ENCODE measurements around the gene TOP3A. TPM values are rescaled to one million over a fixed set of nuclear protein-coding genes. Genes with fewer than 3 reads are reported as not detected.

The TOP3A gene
- polyA plus RNA-seq, 1 donor (not counting 4 experiments of a cell fraction or from before 2014, with no cell fraction given): 11.6 TPM

- no peak overlapping the region for H3K4me2 ChIP-seq (ENCODE audit: control insufficient read depth, extremely low read depth, insufficient read depth, low read depth, low read length)
- FAIRE-seq: no peak
- no peak for DNase-seq (ENCODE audit: low read depth, low spot score)
- no peaks in the 10 kb centered on the region for H3K9me3 ChIP-seq (ENCODE audit: control insufficient read depth, low read depth, low read length)
- H3K27ac ChIP-seq (ENCODE audit: control insufficient read depth, insufficient read depth, low read length): no peak overlapping the region
- dilution Hi-C loops (cut with MboI; ENCODE audit: extremely low pct_ligation_motif_present, low sequenced_read_pairs): no loop called here
- H3K79me2 ChIP-seq (ENCODE audit: control insufficient read depth, insufficient read depth, low read length): peaks cover 30% of the 10 kb centered on the region
- H3K36me3 ChIP-seq (ENCODE audit: control insufficient read depth in 2 of 2, extremely low read depth in 1 of 2, insufficient read depth in 2 of 2, low read length in 2 of 2): peaks cover 29 to 32% of the 10 kb centered on the region in 2 experiments
- no peak overlapping the region for H3K9ac ChIP-seq (ENCODE audit: control insufficient read depth, extremely low read depth, insufficient read depth, low read length)
- no peaks in the 10 kb centered on the region for H3K27me3 ChIP-seq (ENCODE audit: control insufficient read depth, extremely low read depth, insufficient read depth, low read length)
- TF ChIP-seq EZH2 (IDR thresholded peaks at IDR 0.05; ENCODE audit: low read length) (no peak), CTCF (optimal IDR thresholded peaks at IDR 0.05 in 1 of 3, IDR thresholded peaks at IDR 0.05 in 1 of 3, conservative IDR thresholded peaks at IDR 0.05 in 1 of 3; ENCODE audit: extremely low read depth in 1 of 3, insufficient read depth in 2 of 3, low read length in 3 of 3) (peak in 2 of 3 experiments; percentile 17 to 18)
- no peak overlapping the region for H3K4me3 ChIP-seq (ENCODE audit: control insufficient read depth in 2 of 3, extremely low read depth in 1 of 3, insufficient read depth in 2 of 3, low read depth in 1 of 3, low read length in 3 of 3)
- H3K4me1 ChIP-seq (ENCODE audit: control insufficient read depth, extremely low read depth, insufficient read depth, low read length): peaks cover 10% of the 10 kb centered on the region
- H4K20me1 ChIP-seq (ENCODE audit: control insufficient read depth, extremely low read depth, insufficient read depth, low read length): peaks cover 12% of the 10 kb centered on the region
- no peak overlapping the region for H2AFZ ChIP-seq (ENCODE audit: control insufficient read depth, low read length)
- H3K9me1 ChIP-seq (ENCODE audit: control insufficient read depth, extremely low read depth, insufficient read depth, low read length): no peaks in the 10 kb centered on the region
Observed at GRCh38 chr17:18323007-18323406, 8.2 kb upstream of the TOP3A start.

DNA sequence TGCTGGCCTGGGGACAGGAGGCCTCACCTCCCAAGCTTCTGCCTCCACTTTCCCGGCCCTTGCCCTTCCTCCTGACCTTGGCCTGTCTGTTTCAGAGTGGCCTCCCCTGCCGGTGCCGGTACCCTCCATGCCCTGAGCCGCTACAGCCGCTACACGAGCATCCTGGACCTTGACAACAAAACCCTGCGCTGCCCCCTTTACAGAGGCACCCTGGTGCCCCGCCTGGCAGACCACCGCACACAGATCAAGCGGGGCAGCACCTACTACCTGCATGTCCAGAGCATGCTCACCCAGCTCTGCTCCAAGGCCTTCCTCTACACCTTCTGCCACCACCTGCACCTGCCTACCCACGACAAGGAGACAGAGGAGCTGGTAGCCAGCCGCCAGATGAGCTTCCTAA, 7.7 kb upstream of the TOP3A start:
- DNase-seq (ENCODE audit: low read depth, low spot score) (no peak), FAIRE-seq (no peak)
- H2AFZ ChIP-seq (ENCODE audit: control insufficient read depth, low read length): no peak overlapping the region
- H3K4me3 ChIP-seq (ENCODE audit: control insufficient read depth in 2 of 3, extremely low read depth in 1 of 3, insufficient read depth in 2 of 3, low read depth in 1 of 3, low read length in 3 of 3): no peak overlapping the region
- no peaks in the 10 kb centered on the region for H3K9me1 ChIP-seq (ENCODE audit: control insufficient read depth, extremely low read depth, insufficient read depth, low read length)
- H3K27me3 ChIP-seq (ENCODE audit: control insufficient read depth, extremely low read depth, insufficient read depth, low read length): no peaks in the 10 kb centered on the region
- H3K27ac ChIP-seq (ENCODE audit: control insufficient read depth, insufficient read depth, low read length): no peak overlapping the region
- peaks cover 35% of the 10 kb centered on the region for H3K79me2 ChIP-seq (ENCODE audit: control insufficient read depth, insufficient read depth, low read length)
- H3K4me1 ChIP-seq (ENCODE audit: control insufficient read depth, extremely low read depth, insufficient read depth, low read length): peaks cover 14% of the 10 kb centered on the region
- peaks cover 28 to 32% of the 10 kb centered on the region in 2 experiments for H3K36me3 ChIP-seq (ENCODE audit: control insufficient read depth in 2 of 2, extremely low read depth in 1 of 2, insufficient read depth in 2 of 2, low read length in 2 of 2)
- no peaks in the 10 kb centered on the region for H3K9me3 ChIP-seq (ENCODE audit: control insufficient read depth, low read depth, low read length)
- H4K20me1 ChIP-seq (ENCODE audit: control insufficient read depth, extremely low read depth, insufficient read depth, low read length): peaks cover 12% of the 10 kb centered on the region
- no peak for TF ChIP-seq CTCF (optimal IDR thresholded peaks at IDR 0.05 in 1 of 3, IDR thresholded peaks at IDR 0.05 in 1 of 3, conservative IDR thresholded peaks at IDR 0.05 in 1 of 3; ENCODE audit: extremely low read depth in 1 of 3, insufficient read depth in 2 of 3, low read length in 3 of 3)
- no peak for TF ChIP-seq EZH2 (IDR thresholded peaks at IDR 0.05; ENCODE audit: low read length)
- no peak overlapping the region for H3K4me2 ChIP-seq (ENCODE audit: control insufficient read depth, extremely low read depth, insufficient read depth, low read depth, low read length)
- H3K9ac ChIP-seq (ENCODE audit: control insufficient read depth, extremely low read depth, insufficient read depth, low read length): no peak overlapping the region
- dilution Hi-C loops (cut with MboI; ENCODE audit: extremely low pct_ligation_motif_present, low sequenced_read_pairs): no loop called here

Data from keratinocyte (primary cell).